K562 (cell line): ENCODE measurements around the gene SLC25A17.

Source experiments
- BHLHE40 ChIP-seq: IDR thresholded peaks from 2 replicates; pipeline ENCODE4 v1.6.1; 2011; ENCODE audit warnings: low read length, improper control_type of control experiment
- EHMT2 ChIP-seq: fragments of 450-650 bp; IDR thresholded peaks from 2 replicates; pipeline ENCODE4 v1.6.1; 2018; ENCODE audit warnings: antibody characterized with exemption
- USF2 ChIP-seq: sonication (generic); formaldehyde crosslinking; IDR thresholded peaks from 2 replicates; pipeline ENCODE4 v1.5.0; 2020; ENCODE audit warnings: missing genetic modification reagents

DNA sequence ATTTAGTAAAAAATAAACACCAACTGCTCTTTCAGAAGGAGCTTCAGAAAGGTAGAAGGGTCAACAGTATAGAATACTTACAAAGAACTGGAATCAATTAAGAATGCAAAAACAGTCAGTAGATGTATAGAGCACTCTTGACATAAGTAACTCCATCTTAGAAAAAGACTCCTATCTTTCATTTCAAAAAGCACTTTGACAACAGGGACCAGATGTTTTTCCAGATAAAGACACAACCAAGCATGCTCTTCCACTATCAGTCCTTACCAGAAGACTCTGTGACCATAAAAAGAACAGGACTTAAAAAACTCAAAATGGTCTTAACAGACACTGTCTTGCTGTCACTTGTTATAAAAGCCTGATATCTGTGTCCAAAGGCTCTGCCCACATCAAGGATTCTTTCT, 5.2 kb downstream of the SLC25A17 start:
- TF ChIP-seq EHMT2 (no peak), BHLHE40 (peak; percentile 48), USF2 (CRISPR knock-in tag) (no peak)
